ENCODE data around the gene PDS5B.

DNA sequence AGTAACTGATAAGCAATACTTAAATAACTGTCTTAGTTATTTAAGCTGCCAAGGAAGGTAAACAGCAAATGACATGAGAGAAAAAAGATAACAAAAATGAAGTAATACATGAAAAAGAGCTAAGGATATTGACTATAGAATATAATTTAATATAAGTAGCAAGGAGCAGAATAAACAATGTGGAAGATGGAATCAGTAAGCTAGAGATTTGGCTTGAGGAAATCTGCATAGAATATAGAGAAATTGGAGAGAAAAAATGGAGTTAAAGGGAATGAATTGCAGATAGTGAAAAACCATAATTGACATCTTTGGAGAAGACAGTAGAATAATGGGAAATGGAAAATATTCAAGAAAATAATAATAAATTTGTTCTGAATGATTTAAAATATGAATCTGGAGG is 127.1 kb downstream of the PDS5B start:
- TF ChIP-seq, protein P1, sequence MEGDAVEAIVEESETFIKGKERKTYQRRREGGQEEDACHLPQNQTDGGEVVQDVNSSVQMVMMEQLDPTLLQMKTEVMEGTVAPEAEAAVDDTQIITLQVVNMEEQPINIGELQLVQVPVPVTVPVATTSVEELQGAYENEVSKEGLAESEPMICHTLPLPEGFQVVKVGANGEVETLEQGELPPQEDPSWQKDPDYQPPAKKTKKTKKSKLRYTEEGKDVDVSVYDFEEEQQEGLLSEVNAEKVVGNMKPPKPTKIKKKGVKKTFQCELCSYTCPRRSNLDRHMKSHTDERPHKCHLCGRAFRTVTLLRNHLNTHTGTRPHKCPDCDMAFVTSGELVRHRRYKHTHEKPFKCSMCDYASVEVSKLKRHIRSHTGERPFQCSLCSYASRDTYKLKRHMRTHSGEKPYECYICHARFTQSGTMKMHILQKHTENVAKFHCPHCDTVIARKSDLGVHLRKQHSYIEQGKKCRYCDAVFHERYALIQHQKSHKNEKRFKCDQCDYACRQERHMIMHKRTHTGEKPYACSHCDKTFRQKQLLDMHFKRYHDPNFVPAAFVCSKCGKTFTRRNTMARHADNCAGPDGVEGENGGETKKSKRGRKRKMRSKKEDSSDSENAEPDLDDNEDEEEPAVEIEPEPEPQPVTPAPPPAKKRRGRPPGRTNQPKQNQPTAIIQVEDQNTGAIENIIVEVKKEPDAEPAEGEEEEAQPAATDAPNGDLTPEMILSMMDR (IDR thresholded peaks at IDR 0.05), result no peak
- TF ChIP-seq ZNF317 (CRISPR knock-in tag; IDR thresholded peaks at IDR 0.05; ENCODE audit: borderline replicate concordance, low read depth), result no peak
- TF ChIP-seq, protein P2, sequence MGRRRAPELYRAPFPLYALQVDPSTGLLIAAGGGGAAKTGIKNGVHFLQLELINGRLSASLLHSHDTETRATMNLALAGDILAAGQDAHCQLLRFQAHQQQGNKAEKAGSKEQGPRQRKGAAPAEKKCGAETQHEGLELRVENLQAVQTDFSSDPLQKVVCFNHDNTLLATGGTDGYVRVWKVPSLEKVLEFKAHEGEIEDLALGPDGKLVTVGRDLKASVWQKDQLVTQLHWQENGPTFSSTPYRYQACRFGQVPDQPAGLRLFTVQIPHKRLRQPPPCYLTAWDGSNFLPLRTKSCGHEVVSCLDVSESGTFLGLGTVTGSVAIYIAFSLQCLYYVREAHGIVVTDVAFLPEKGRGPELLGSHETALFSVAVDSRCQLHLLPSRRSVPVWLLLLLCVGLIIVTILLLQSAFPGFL (CRISPR knock-in tag; IDR thresholded peaks at IDR 0.05; ENCODE audit: borderline replicate concordance), result no peak
- no peak for TF ChIP-seq NFYB (CRISPR knock-in tag; conservative IDR thresholded peaks at IDR 0.05; ENCODE audit: low read depth)
- no peak for TF ChIP-seq ZNF138 (CRISPR knock-in tag; conservative IDR thresholded peaks at IDR 0.05)
